B cell (primary cell): ENCODE results near the gene TGDS. TPM values are rescaled to one million over a fixed set of nuclear protein-coding genes. Genes with fewer than 3 reads are reported as not detected.

ENCODE experiments used
- ATAC-seq: fragments of 200-7000 bp; cut with Tn5 transposase; one replicate; pipeline ENCODE4 v1.10.0; 2021; ENCODE audit warnings: low read depth, mild to moderate bottlenecking, moderate number of reproducible peaks, moderate library complexity
- CTCF ChIA-PET: fragments of 350-600 bp; sonication (Branson Sonifier 250); formaldehyde crosslinking; loops from one replicate; lab custom pipeline; 2021; ENCODE audit warnings: antibody characterized with exemption, inconsistent platforms; lab: Charles Lee
- POLR2A ChIA-PET: fragments of 350-600 bp; sonication (Branson Sonifier 250); formaldehyde crosslinking; loops from one replicate; lab custom pipeline; 2021; ENCODE audit warnings: antibody characterized with exemption; lab: Charles Lee
- DNase-seq: peaks from one replicate; pipeline ENCODE4 v3.0.0; 2013
- H2AFZ ChIP-seq: 2 replicates; pipeline ENCODE4 v1.6.1; 2012; ENCODE audit warnings: mild to moderate bottlenecking, low read depth, low read length; ENCODE audit not compliant: insufficient read depth, poor library complexity, severe bottlenecking
- H3K27ac ChIP-seq, 2 donors: 1 replicate in 1 of 2; 2 replicates in 1 of 2; pipeline ENCODE4 v1.5.1; 2012 to 2013; ENCODE audit warnings: low read length in 2 of 2, mild to moderate bottlenecking in 2 of 2, moderate library complexity in 1 of 2
- H3K27me3 ChIP-seq, 4 experiments: fragments of 200-600 bp in 1 of 4; sonication (generic) in 1 of 4; replicated peaks in 1 of 4; 1 replicate in 2 of 4; 2 replicates in 2 of 4; pipeline versions ENCODE4 v1.6.1 to v1.7.0; 2013 to 2016; ENCODE audit warnings: low read length in 3 of 4, mild to moderate bottlenecking in 2 of 4, mixed read lengths in 1 of 4, moderate library complexity in 1 of 4; ENCODE audit not compliant: insufficient read depth in 4 of 4, control insufficient read depth in 3 of 4; ENCODE audit errors: control extremely low read depth in 1 of 4
- H3K36me3 ChIP-seq, 2 experiments: replicated peaks in 1 of 2; 1 replicate in 1 of 2; 2 replicates in 1 of 2; pipeline versions ENCODE4 v1.6.1 to v1.7.1; 2013; ENCODE audit warnings: low read length in 1 of 2; ENCODE audit not compliant: insufficient read depth in 2 of 2, control insufficient read depth in 1 of 2; ENCODE audit errors: control extremely low read depth in 1 of 2, extremely low read depth in 1 of 2
- H3K4me1 ChIP-seq, 2 donors: fragments of 200-600 bp in 1 of 2; sonication (generic) in 1 of 2; 1 replicate in 1 of 2; 2 replicates in 1 of 2; pipeline versions ENCODE4 v1.5.1 to v1.6.1; 2013 to 2017; ENCODE audit warnings: low read length in 2 of 2; ENCODE audit not compliant: control insufficient read depth in 2 of 2, insufficient read depth in 2 of 2
- H3K4me2 ChIP-seq: replicated peaks from 2 replicates; pipeline ENCODE3; 2012; ENCODE audit warnings: mild to moderate bottlenecking, low read depth, low read length; ENCODE audit not compliant: poor library complexity, severe bottlenecking
- H3K4me3 ChIP-seq, 5 experiments: fragments of 200-600 bp in 1 of 5; sonication (generic) in 1 of 5; 1 replicate in 3 of 5; 2 replicates in 2 of 5; pipeline versions ENCODE4 v1.5.1 to v1.7.0; 2011 to 2016; ENCODE audit warnings: low read length in 4 of 5, mild to moderate bottlenecking in 4 of 5, low read depth in 2 of 5, control low read depth in 1 of 5, moderate library complexity in 1 of 5; ENCODE audit not compliant: insufficient read depth in 1 of 5; ENCODE audit errors: control extremely low read depth in 1 of 5, extremely low read depth in 1 of 5
- H3K79me2 ChIP-seq: fragments of 200-600 bp; sonication (generic); one replicate; pipeline ENCODE4 v1.6.0; 2016; ENCODE audit warnings: low read length; ENCODE audit not compliant: control insufficient read depth, insufficient read depth
- H3K9ac ChIP-seq: fragments of 200-600 bp; sonication (generic); 2 replicates; pipeline ENCODE4 v1.6.1; 2017; ENCODE audit warnings: mild to moderate bottlenecking, low read length, moderate library complexity
- H3K9me3 ChIP-seq, 3 donors: one replicate each; pipeline versions ENCODE4 v1.6.1 to v1.7.1; 2013; ENCODE audit warnings: low read length in 2 of 3; ENCODE audit not compliant: control insufficient read depth in 2 of 3, insufficient read depth in 1 of 3; ENCODE audit errors: control extremely low read depth in 1 of 3
- H4K20me1 ChIP-seq: 2 replicates; pipeline ENCODE4 v1.6.0; 2012; ENCODE audit warnings: mild to moderate bottlenecking, low read length; ENCODE audit not compliant: insufficient read depth, control insufficient read depth, poor library complexity, severe bottlenecking
- H3K27ac Mint-ChIP-seq: one replicate; pipeline ENCODE4 v1.8.0; 2021; ENCODE audit warnings: mixed read lengths
- H3K27me3 Mint-ChIP-seq: one replicate; pipeline ENCODE4 v1.8.0; 2021; ENCODE audit warnings: mixed read lengths
- H3K4me1 Mint-ChIP-seq: one replicate; pipeline ENCODE4 v1.8.0; 2021; ENCODE audit warnings: mixed read lengths
- H3K4me3 Mint-ChIP-seq: one replicate; pipeline ENCODE4 v1.8.0; 2021; ENCODE audit warnings: mixed read lengths
- H3K9me3 Mint-ChIP-seq: one replicate; pipeline ENCODE4 v1.8.0; 2022; ENCODE audit warnings: mixed read lengths; ENCODE audit not compliant: insufficient read depth
- CTCF ChIP-seq: fragments of 200-600 bp; IDR thresholded peaks from one replicate; pipeline ENCODE4 v1.8.0; 2022; ENCODE audit warnings: antibody characterized with exemption, mild to moderate bottlenecking
- EZH2 ChIP-seq: IDR thresholded peaks from 2 replicates; pipeline ENCODE4 v1.6.1; 2012; ENCODE audit warnings: borderline replicate concordance, low read depth, mild to moderate bottlenecking, moderate library complexity, low read length; ENCODE audit not compliant: insufficient read depth, poor library complexity, severe bottlenecking
- WGBS: methylation state at CpG from one replicate; pipeline ENCODE4 v1.1.5; 2013; ENCODE audit warnings: missing lambda C conversion rate; ENCODE audit not compliant: insufficient coverage; 5-methylcytosine and 5-hydroxymethylcytosine counted together
- intact Hi-C: fragments of 100-400 bp; cut with micrococcal nuclease; formaldehyde crosslinking; loops from one replicate; pipeline ENCODE4 v1.10.0; 2022
- polyA plus RNA-seq: library from polyadenylated mRNA; depleted of rRNA; stranded (reverse); fragments of >200 nt; gene quantifications from 2 replicates; pipeline ENCODE4 v1.2.3, GENCODE V29; 2012
- total RNA-seq, 2 donors: library from RNA; stranded (reverse); fragments of 120-200 nt in 1 of 2; gene quantifications; 1 replicate in 1 of 2; 2 replicates in 1 of 2; pipeline versions ENCODE4 v1.2.3 to v1.2.4, GENCODE V29; 2013 to 2022

TGDS gene
- total and polyA plus RNA-seq, 2 donors (not counting 1 experiment from before 2014, with no cell fraction given) = 11.7 to 14.7 TPM

- Histone ChIP-seq H2AFZ (no peak overlapping the region), H3K27me3 (no peaks in the 10 kb centered on the region), H3K36me3 (peaks cover 0 to 1% of the 10 kb centered on the region in 2 experiments), H3K79me2 (no peaks in the 10 kb centered on the region), H3K9ac (no peak overlapping the region), H3K4me1 (no peaks in the 10 kb centered on the region), H3K27ac (no peak overlapping the region), H3K4me2 (no peak overlapping the region), H4K20me1 (no peaks in the 10 kb centered on the region), H3K9me3 (no peaks in the 10 kb centered on the region), H3K4me3 (no peak overlapping the region)
- no peak for DNase-seq
- TF ChIP-seq EZH2 (no peak), CTCF (no peak)
- WGBS = no CpG with 5 or more reads among the region's 6 CpGs
- Mint-ChIP-seq H3K27me3 (no peaks in the 10 kb centered on the region), H3K9me3 (no peaks in the 10 kb centered on the region), H3K27ac (no peak overlapping the region), H3K4me1 (no peaks in the 10 kb centered on the region), H3K4me3 (no peak overlapping the region)
- ATAC-seq = no peak
- CTCF ChIA-PET = no interaction called here
- POLR2A ChIA-PET = no interaction called here
- intact Hi-C loops = no loop called here
These were observed 36.6 kb downstream of the TGDS start for GRCh38 chr13:94559222-94559795.

GRCh38 chr13:94558716-94559115, 37.2 kb downstream of the TGDS start:
- H3K27ac Mint-ChIP-seq = no peak overlapping the region
- 64% methylated on average over 3 of the region's 6 CpGs for WGBS
- ATAC-seq (no peak), DNase-seq (no peak)
- H3K9me3 ChIP-seq = no peaks in the 10 kb centered on the region
- no peak overlapping the region for H3K27ac ChIP-seq
- POLR2A ChIA-PET = no interaction called here
- no peaks in the 10 kb centered on the region for H4K20me1 ChIP-seq
- no peak overlapping the region for H2AFZ ChIP-seq
- no peak overlapping the region for H3K9ac ChIP-seq
- TF ChIP-seq CTCF (no peak), EZH2 (no peak)
- no peaks in the 10 kb centered on the region for H3K27me3 ChIP-seq
- H3K9me3 Mint-ChIP-seq = no peaks in the 10 kb centered on the region
- H3K4me3 ChIP-seq = no peak overlapping the region
- no peak overlapping the region for H3K4me3 Mint-ChIP-seq
- intact Hi-C loops = no loop called here
- no peaks in the 10 kb centered on the region for H3K4me1 Mint-ChIP-seq
- no peaks in the 10 kb centered on the region for H3K27me3 Mint-ChIP-seq
- no peak overlapping the region for H3K4me2 ChIP-seq
- CTCF ChIA-PET = no interaction called here
- peaks cover 0 to 1% of the 10 kb centered on the region in 2 experiments for H3K36me3 ChIP-seq
- H3K4me1 ChIP-seq = no peaks in the 10 kb centered on the region
- H3K79me2 ChIP-seq = no peaks in the 10 kb centered on the region
